PC-3 (cell line): ENCODE measurements around the gene NDUFB10. TPM values are rescaled to one million over a fixed set of nuclear protein-coding genes. Genes with fewer than 3 reads are reported as not detected.

Experiments
- ATAC-seq: fragments of 200-7000 bp; cut with Tn5 transposase; 2 replicates; pipeline ENCODE4 v1.9.1; 2020; ENCODE audit warnings: mild to moderate bottlenecking, moderate library complexity
- BruUV-seq: library from RNA; stranded (reverse); fragments of 400-500 nt; replicated peaks from 2 replicates; lab custom pipeline; 2021; lab: Mats Ljungman, UMichigan
- CTCF ChIA-PET: fragments of 300-600 bp; sonication (Branson Sonifier 250); formaldehyde crosslinking; loops from one replicate; lab custom pipeline; 2022; ENCODE audit warnings: antibody characterized with exemption; lab: Charles Lee
- POLR2A ChIA-PET: fragments of 300-600 bp; sonication (Branson Sonifier 250); formaldehyde crosslinking; loops from one replicate; lab custom pipeline; 2022; ENCODE audit warnings: antibody characterized with exemption; ENCODE audit not compliant: unreplicated experiment; lab: Charles Lee
- DNase-seq: peaks from one replicate; pipeline ENCODE4 v3.0.0-alpha.2; 2015
- H2AFZ ChIP-seq: fragments of 300-600 bp; sonication (generic); 2 replicates; pipeline ENCODE4 v1.6.0; 2016; ENCODE audit warnings: antibody characterized with exemption, low read length
- H3F3A ChIP-seq: fragments of 300-600 bp; sonication (generic); one replicate; pipeline ENCODE4 v1.6.0; 2017; ENCODE audit warnings: antibody characterized with exemption, low read length, control low read depth, mild to moderate bottlenecking; ENCODE audit not compliant: unreplicated experiment
- H3K27ac ChIP-seq: fragments of 300-600 bp; sonication (generic); 2 replicates; pipeline ENCODE4 v1.5.1; 2016; ENCODE audit warnings: mild to moderate bottlenecking, low read length
- H3K27me3 ChIP-seq: fragments of 300-600 bp; sonication (generic); 2 replicates; pipeline ENCODE4 v1.6.1; 2016; ENCODE audit warnings: low read length, mixed read lengths
- H3K36me3 ChIP-seq: fragments of 300-600 bp; sonication (generic); 2 replicates; pipeline ENCODE4 v1.6.1; 2016; ENCODE audit warnings: low read depth, mixed run types, low read length, mixed read lengths
- H3K4me1 ChIP-seq: fragments of 300-600 bp; sonication (generic); 2 replicates; pipeline ENCODE4 v1.5.1; 2016; ENCODE audit warnings: low read length; ENCODE audit not compliant: insufficient read depth
- H3K4me2 ChIP-seq: fragments of 300-600 bp; sonication (generic); 2 replicates; pipeline ENCODE4 v1.6.0; 2016; ENCODE audit warnings: low read length
- H3K4me3 ChIP-seq: fragments of 300-600 bp; sonication (generic); 2 replicates; pipeline ENCODE4 v1.5.1; 2016; ENCODE audit warnings: mild to moderate bottlenecking, low read length, mixed read lengths
- H3K79me2 ChIP-seq: fragments of 300-600 bp; sonication (generic); 2 replicates; pipeline ENCODE4 v1.6.1; 2017; ENCODE audit warnings: low read length, mixed read lengths
- H3K9ac ChIP-seq: fragments of 300-600 bp; sonication (generic); 2 replicates; pipeline ENCODE4 v1.6.0; 2016; ENCODE audit warnings: mild to moderate bottlenecking, low read length
- H3K9me2 ChIP-seq: fragments of 300-600 bp; sonication (generic); replicated peaks from 2 replicates; pipeline ENCODE4 v1.6.1; 2016; ENCODE audit warnings: mixed run types, low read length, mixed read lengths
- H3K9me3 ChIP-seq: fragments of 300-600 bp; sonication (generic); 2 replicates; pipeline ENCODE4 v1.6.1; 2016; ENCODE audit warnings: low read length, mixed read lengths
- H4K20me1 ChIP-seq: fragments of 300-600 bp; sonication (generic); 2 replicates; pipeline ENCODE4 v1.6.1; 2016; ENCODE audit warnings: low read length, mixed read lengths
- CTCF ChIP-seq: fragments of 300-600 bp; sonication (generic); conservative IDR thresholded peaks from 2 replicates; pipeline ENCODE4 v1.5.1; 2017; ENCODE audit warnings: antibody characterized with exemption, low read depth, mild to moderate bottlenecking, low read length
- EZH2 ChIP-seq: fragments of 300-600 bp; sonication (generic); IDR thresholded peaks from one replicate; pipeline ENCODE4 v1.6.1; 2017; ENCODE audit warnings: antibody characterized with exemption, mild to moderate bottlenecking, low read length; ENCODE audit not compliant: unreplicated experiment
- EZH2phosphoT487 ChIP-seq: fragments of 300-600 bp; sonication (generic); IDR thresholded peaks from 2 replicates; pipeline ENCODE4 v1.6.1; 2018; ENCODE audit warnings: mild to moderate bottlenecking, antibody characterized with exemption, low read length, borderline replicate concordance
- intact Hi-C: fragments of 100-400 bp; cut with micrococcal nuclease; formaldehyde crosslinking; loops from 2 replicates; pipeline ENCODE4 v1.9.0; 2023
- total RNA-seq: library from RNA; depleted of rRNA; stranded (reverse); fragments of >200 nt; gene quantifications from 2 replicates; pipeline ENCODE4 v1.2.3, GENCODE V29; 2014

NDUFB10 gene
- total RNA-seq, 1 experiment from 2014 or later: 530 TPM

- H2AFZ ChIP-seq: peak overlapping the region; percentile 20; the same call in 1 of the 2 replicates
- POLR2A ChIA-PET: no interaction called here
- H3K9me2 ChIP-seq: no peaks in the 10 kb centered on the region
- peak overlapping the region; percentile 52 for H3K4me3 ChIP-seq
- H3K36me3 ChIP-seq: no peaks in the 10 kb centered on the region; the same call in 1 of the 2 replicates
- no TSS peak for BruUV-seq
- DNase-seq (no peak), ATAC-seq (no peak)
- H3K79me2 ChIP-seq: peaks cover 5% of the 10 kb centered on the region; the same call in 1 of the 2 replicates
- CTCF ChIA-PET: interaction anchor here (0.6 kb wide), 1 partner anchor 150 kb away, joined by 3 read pairs; no protein-coding TSS in a partner anchor
- no peaks in the 10 kb centered on the region for H4K20me1 ChIP-seq
- no peaks in the 10 kb centered on the region for H3K27me3 ChIP-seq
- H3K9me3 ChIP-seq: no peaks in the 10 kb centered on the region
- intact Hi-C loops: no loop called here
- H3K9ac ChIP-seq: no peak overlapping the region
- no peaks in the 10 kb centered on the region for H3F3A ChIP-seq
- H3K27ac ChIP-seq: no peak overlapping the region
- H3K4me1 ChIP-seq: peaks cover 8% of the 10 kb centered on the region
- H3K4me2 ChIP-seq: peak overlapping the region; percentile 65
- no peak for TF ChIP-seq CTCF
- TF ChIP-seq EZH2phosphoT487: no peak
- TF ChIP-seq EZH2: no peak
These were observed 31.2 kb downstream of the NDUFB10 start for GRCh38 chr16:1990351-1991134.

- no peak for DNase-seq
- Histone ChIP-seq H3K27ac (no peak overlapping the region), H4K20me1 (no peaks in the 10 kb centered on the region), H3K4me3 (no peak overlapping the region), H3K27me3 (no peaks in the 10 kb centered on the region), H3K4me2 (peak overlapping the region; percentile 65; the same call in 1 of the 2 replicates), H3K36me3 (no peaks in the 10 kb centered on the region; the same call in 1 of the 2 replicates), H3K4me1 (peaks cover 4% of the 10 kb centered on the region; the same call in 1 of the 2 replicates), H2AFZ (no peak overlapping the region), H3F3A (no peaks in the 10 kb centered on the region), H3K79me2 (no peaks in the 10 kb centered on the region), H3K9ac (no peak overlapping the region), H3K9me2 (no peaks in the 10 kb centered on the region), H3K9me3 (no peaks in the 10 kb centered on the region)
- CTCF ChIA-PET: no interaction called here
- no peak for TF ChIP-seq EZH2
- no peak for TF ChIP-seq EZH2phosphoT487
- TF ChIP-seq CTCF: no peak
- intact Hi-C loops: no loop called here
- BruUV-seq: no TSS peak
- no peak for ATAC-seq
- POLR2A ChIA-PET: no interaction called here
These were observed 31.8 kb downstream of the NDUFB10 start for GRCh38 chr16:1991135-1991551.

GRCh38 chr16:1991588-1991947 lies 32.2 kb downstream of the NDUFB10 start:
- Histone ChIP-seq H3K79me2 (no peaks in the 10 kb centered on the region), H3F3A (no peaks in the 10 kb centered on the region), H3K27ac (no peak overlapping the region), H3K9me2 (no peaks in the 10 kb centered on the region), H3K4me2 (no peak overlapping the region), H3K4me1 (peaks cover 4% of the 10 kb centered on the region; the same call in 1 of the 2 replicates), H3K4me3 (no peak overlapping the region), H3K9me3 (no peaks in the 10 kb centered on the region), H2AFZ (no peak overlapping the region), H3K27me3 (no peaks in the 10 kb centered on the region), H3K9ac (no peak overlapping the region), H4K20me1 (no peaks in the 10 kb centered on the region), H3K36me3 (no peaks in the 10 kb centered on the region; the same call in 1 of the 2 replicates)
- ChIA-PET CTCF (no interaction called here), POLR2A (no interaction called here)
- ATAC-seq (no peak), DNase-seq (no peak)
- BruUV-seq: no TSS peak
- intact Hi-C loops: no loop called here
- TF ChIP-seq EZH2phosphoT487: no peak
- TF ChIP-seq EZH2: no peak
- no peak for TF ChIP-seq CTCF
